Peyer's patch (tissue), 4 donors: ENCODE data around the gene RAB37. TPM values are rescaled to one million over a fixed set of nuclear protein-coding genes. Genes with fewer than 3 reads are reported as not detected.

Experiments used
- DNase-seq, 3 donors: peaks; one replicate each; pipeline ENCODE4 v3.0.0-alpha.2; 2017 to 2019
- H3K27ac ChIP-seq, 4 donors: fragments of 200-600 bp; sonication (generic); one replicate each; pipeline ENCODE4 v1.5.1; 2016 to 2019
- H3K27me3 ChIP-seq, 2 donors: fragments of 200-600 bp; sonication (generic); one replicate each; pipeline ENCODE4 v1.5.1; 2019
- H3K36me3 ChIP-seq, 3 donors: fragments of 200-600 bp; sonication (generic); one replicate each; pipeline ENCODE4 v1.5.1; 2016 to 2019
- H3K4me1 ChIP-seq, 4 donors: fragments of 200-600 bp; sonication (generic); one replicate each; pipeline ENCODE4 v1.5.1; 2016 to 2019
- H3K4me3 ChIP-seq, 4 donors: fragments of 200-600 bp; sonication (generic); 1 replicate in 3 of 4; 2 replicates in 1 of 4; pipeline ENCODE4 v1.5.1; 2016 to 2019; ENCODE audit warnings: mild to moderate bottlenecking in 1 of 4
- H3K9me3 ChIP-seq, 4 donors: fragments of 200-600 bp; sonication (generic); one replicate each; pipeline ENCODE4 v1.5.1; 2016 to 2019; ENCODE audit warnings: mild to moderate bottlenecking in 1 of 4
- CTCF ChIP-seq, 6 experiments: fragments of 450-650 bp in 4 of 6; fragments of 200-600 bp in 2 of 6; sonication (generic) in 1 of 6; IDR thresholded peaks; one replicate each; pipeline ENCODE4 v1.5.1; 2017 to 2019; ENCODE audit warnings: antibody characterized with exemption in 6 of 6, mild to moderate bottlenecking in 3 of 6, moderate library complexity in 1 of 6
- POLR2A ChIP-seq, 2 donors: fragments of 450-650 bp; IDR thresholded peaks; one replicate each; pipeline ENCODE4 v1.5.1; 2017; ENCODE audit warnings: antibody characterized with exemption in 2 of 2, mild to moderate bottlenecking in 2 of 2, moderate library complexity in 2 of 2
- total RNA-seq, 4 donors: library from RNA; depleted of rRNA; stranded (reverse); fragments of >200 nt; gene quantifications; one replicate each; pipeline ENCODE4 v1.1.0, GENCODE V29; 2016

Gene RAB37
- total RNA-seq, 4 donors from 2014 or later: 1.1 to 35.5 (median 4.4) TPM

DNA sequence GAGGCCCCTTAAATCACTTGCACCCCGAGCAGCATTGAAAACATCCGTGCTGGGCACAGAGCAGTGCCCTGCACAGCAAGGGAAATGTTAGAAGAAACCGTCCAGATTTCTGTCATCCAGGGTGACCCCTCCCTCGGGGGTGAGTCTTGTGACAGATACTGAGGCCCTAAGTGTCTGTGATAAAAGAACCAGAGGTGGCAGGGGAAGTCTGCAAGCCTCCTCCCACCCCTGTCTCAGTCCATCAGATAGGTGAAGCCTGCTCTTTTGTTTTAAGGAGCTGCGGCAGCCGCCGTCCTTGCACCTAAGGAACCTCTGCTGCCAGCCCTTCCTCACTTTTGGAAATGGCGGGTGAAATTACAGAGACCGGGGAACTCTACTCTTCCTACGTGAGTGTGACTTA is 39.9 kb downstream of the RAB37 start:
- Histone ChIP-seq H3K36me3 (peaks cover 0 to 15% (median 0%) of the 10 kb centered on the region in 3 donors), H3K27ac (peak overlapping the region in 1 of 4 donors; percentile 82), H3K27me3 (no peaks in the 10 kb centered on the region), H3K9me3 (no peaks in the 10 kb centered on the region), H3K4me3 (peak overlapping the region; percentile 77 to 87 (median 84)), H3K4me1 (peaks cover 0 to 30% (median 20%) of the 10 kb centered on the region in 4 donors)
- TF ChIP-seq POLR2A (IDR thresholded peaks at IDR 0.05) (no peak), CTCF (IDR thresholded peaks at IDR 0.05) (no peak)
- DNase-seq: no peak

DNA sequence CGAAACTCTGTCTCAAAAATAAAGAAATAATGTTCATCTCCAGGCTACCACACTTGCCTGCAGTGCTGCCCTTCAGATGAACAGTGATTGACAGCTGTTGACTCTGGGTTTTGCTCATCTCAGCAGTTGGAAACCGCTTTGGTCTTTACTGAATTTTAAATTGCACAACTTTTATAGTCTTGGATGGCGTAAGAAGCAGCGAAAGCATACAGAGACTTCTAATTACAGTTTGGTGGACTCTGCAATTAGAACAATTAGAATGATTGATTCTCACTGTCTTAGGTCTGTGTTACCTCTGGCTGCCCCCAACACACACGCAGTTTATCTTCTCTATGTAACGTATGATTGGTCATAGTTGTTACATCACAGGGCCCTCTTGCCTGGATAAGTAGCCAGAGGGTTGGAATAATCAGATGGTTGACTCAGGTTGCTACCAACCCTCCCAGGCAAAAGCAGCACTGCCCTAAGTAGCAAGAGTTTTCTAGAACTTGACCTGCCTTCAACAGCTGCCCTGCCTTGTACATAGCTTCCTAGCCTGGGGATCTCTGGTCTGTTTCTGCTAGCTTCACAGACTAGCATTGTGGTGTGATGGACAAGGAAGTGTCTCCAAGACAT is 41.0 kb downstream of the RAB37 start:
- no peak overlapping the region for H3K27ac ChIP-seq
- no peaks in the 10 kb centered on the region for H3K27me3 ChIP-seq
- H3K4me3 ChIP-seq: no peak overlapping the region
- peaks cover 0 to 30% (median 20%) of the 10 kb centered on the region in 4 donors for H3K4me1 ChIP-seq
- H3K36me3 ChIP-seq: peaks cover 0 to 5% (median 0%) of the 10 kb centered on the region in 3 donors
- no peak for TF ChIP-seq CTCF (IDR thresholded peaks at IDR 0.05)
- TF ChIP-seq POLR2A (IDR thresholded peaks at IDR 0.05): no peak
- no peaks in the 10 kb centered on the region for H3K9me3 ChIP-seq
- DNase-seq: no peak

- TF ChIP-seq POLR2A (IDR thresholded peaks at IDR 0.05) (no peak), CTCF (IDR thresholded peaks at IDR 0.05) (no peak)
- H3K4me1 ChIP-seq: peaks cover 0 to 26% (median 20%) of the 10 kb centered on the region in 4 donors
- no peak for DNase-seq
- no peaks in the 10 kb centered on the region for H3K27me3 ChIP-seq
- no peaks in the 10 kb centered on the region for H3K9me3 ChIP-seq
- no peaks in the 10 kb centered on the region for H3K36me3 ChIP-seq
- no peak overlapping the region for H3K4me3 ChIP-seq
- H3K27ac ChIP-seq: peak overlapping the region in 2 of 4 donors; percentile 50 to 79
Observed at GRCh38 chr17:74778960-74779359, 41.9 kb downstream of the RAB37 start.

DNA sequence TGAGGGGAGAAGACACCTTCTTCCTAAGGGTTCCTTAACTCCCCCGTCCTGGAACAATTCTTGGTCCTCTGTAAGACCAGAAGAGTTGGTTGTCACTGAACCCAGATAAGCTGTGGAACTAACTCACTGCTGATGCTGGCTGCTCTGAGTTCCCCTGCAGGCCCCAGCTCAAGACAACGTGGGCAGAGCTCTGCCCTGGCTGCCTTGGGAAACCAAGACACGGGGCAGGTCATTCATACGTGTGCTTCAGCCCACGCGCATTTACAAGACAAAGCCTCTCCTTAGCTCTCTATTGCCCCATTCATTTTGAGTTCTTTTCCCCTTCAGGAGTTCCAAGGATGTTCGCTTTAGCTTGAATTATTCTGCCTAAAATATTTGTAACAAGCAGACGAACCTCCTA is 42.4 kb downstream of the RAB37 start:
- Histone ChIP-seq H3K4me3 (no peak overlapping the region), H3K9me3 (no peaks in the 10 kb centered on the region), H3K27me3 (no peaks in the 10 kb centered on the region), H3K36me3 (no peaks in the 10 kb centered on the region), H3K4me1 (peaks cover 0 to 24% (median 18%) of the 10 kb centered on the region in 4 donors), H3K27ac (peak overlapping the region; percentile 50 to 79 (median 62))
- TF ChIP-seq CTCF (IDR thresholded peaks at IDR 0.05): no peak
- no peak for TF ChIP-seq POLR2A (IDR thresholded peaks at IDR 0.05)
- DNase-seq: no peak

GRCh38 chr17:74779948-74780400 is 42.9 kb downstream of the RAB37 start:
- Histone ChIP-seq H3K36me3 (no peaks in the 10 kb centered on the region), H3K4me3 (no peak overlapping the region), H3K27ac (peak overlapping the region; percentile 50 to 79 (median 62)), H3K4me1 (peaks cover 0 to 25% (median 16%) of the 10 kb centered on the region in 4 donors), H3K9me3 (no peaks in the 10 kb centered on the region), H3K27me3 (no peaks in the 10 kb centered on the region)
- DNase-seq: peak in 2 of 3 donors; percentile 86 to 90
- no peak for TF ChIP-seq POLR2A (IDR thresholded peaks at IDR 0.05)
- no peak for TF ChIP-seq CTCF (IDR thresholded peaks at IDR 0.05)
